Loucy (cell line): Measurements from ENCODE around the gene RIMBP2.

Experiments
- EZH2phosphoT487 ChIP-seq: fragments of 200-600 bp; IDR thresholded peaks from 2 replicates; pipeline ENCODE4 v1.6.1; 2018; ENCODE audit warnings: antibody characterized with exemption, mild to moderate bottlenecking, moderate library complexity, borderline replicate concordance
- TF ChIP-seq, protein P1 (sequence below): fragments of 200-600 bp; sonication (generic); conservative IDR thresholded peaks from 2 replicates; pipeline ENCODE4 v1.5.1; 2014; ENCODE audit warnings: mild to moderate bottlenecking, antibody characterized with exemption, low read length

DNA sequence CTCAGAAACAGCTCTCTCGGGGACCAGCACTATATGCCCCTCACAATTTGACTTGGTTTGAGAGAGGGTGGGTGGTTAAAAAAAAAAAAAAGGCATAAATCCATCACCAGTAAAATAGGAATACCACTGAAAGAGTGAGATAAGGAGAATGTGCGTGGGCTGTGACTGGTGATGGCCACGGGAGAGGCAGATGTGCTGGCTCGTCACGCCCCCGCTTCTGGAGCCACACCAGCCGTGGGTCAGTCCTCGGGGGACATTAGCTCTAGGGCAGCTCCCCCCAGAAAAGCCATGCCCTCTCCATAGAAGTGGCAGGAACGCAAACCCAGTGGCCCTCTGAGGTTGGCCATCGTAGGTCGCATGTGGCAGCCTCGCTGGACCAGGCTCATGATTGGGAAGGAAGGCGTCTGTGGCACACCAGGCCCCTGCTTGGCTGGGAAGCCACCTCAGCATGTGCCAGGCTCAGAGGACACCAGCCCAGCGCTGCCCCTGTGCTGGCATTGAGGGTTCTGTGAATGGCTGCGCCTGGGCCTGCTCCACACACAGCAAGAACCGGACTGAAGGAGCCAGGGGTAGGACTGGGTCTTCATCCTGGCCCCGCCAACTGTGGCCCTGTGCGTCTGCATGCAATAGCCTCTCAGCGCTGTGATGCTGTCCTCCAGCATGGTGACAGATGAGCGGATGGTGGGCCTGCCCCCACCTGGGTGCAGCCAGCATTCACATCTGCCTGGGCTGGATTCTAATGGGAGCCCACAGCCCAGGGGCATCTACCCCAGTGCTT is 267.9 kb downstream of the RIMBP2 start:
- TF ChIP-seq, protein P1, sequence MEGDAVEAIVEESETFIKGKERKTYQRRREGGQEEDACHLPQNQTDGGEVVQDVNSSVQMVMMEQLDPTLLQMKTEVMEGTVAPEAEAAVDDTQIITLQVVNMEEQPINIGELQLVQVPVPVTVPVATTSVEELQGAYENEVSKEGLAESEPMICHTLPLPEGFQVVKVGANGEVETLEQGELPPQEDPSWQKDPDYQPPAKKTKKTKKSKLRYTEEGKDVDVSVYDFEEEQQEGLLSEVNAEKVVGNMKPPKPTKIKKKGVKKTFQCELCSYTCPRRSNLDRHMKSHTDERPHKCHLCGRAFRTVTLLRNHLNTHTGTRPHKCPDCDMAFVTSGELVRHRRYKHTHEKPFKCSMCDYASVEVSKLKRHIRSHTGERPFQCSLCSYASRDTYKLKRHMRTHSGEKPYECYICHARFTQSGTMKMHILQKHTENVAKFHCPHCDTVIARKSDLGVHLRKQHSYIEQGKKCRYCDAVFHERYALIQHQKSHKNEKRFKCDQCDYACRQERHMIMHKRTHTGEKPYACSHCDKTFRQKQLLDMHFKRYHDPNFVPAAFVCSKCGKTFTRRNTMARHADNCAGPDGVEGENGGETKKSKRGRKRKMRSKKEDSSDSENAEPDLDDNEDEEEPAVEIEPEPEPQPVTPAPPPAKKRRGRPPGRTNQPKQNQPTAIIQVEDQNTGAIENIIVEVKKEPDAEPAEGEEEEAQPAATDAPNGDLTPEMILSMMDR, result no peak
- TF ChIP-seq EZH2phosphoT487, result no peak
